GM18507 (cell line): ENCODE measurements around the gene ZNF189.

Experiments
- DNase-seq: peaks from one replicate; pipeline ENCODE4 v3.0.0; 2011; ENCODE audit warnings: low read depth; ENCODE audit not compliant: insufficient read length; ENCODE audit errors: extremely low spot score
- FAIRE-seq: peaks from 2 replicates; lab custom pipeline; 2011; peaks lifted over from hg19 to GRCh38; lab: Jason Lieb, UNC

Gene ZNF189

GRCh38 chr9:101417389-101417788 is 18.7 kb downstream of the ZNF189 start:
- no peak for FAIRE-seq

GRCh38 chr9:101417977-101418376 is 19.3 kb downstream of the ZNF189 start:
- FAIRE-seq (no peak), DNase-seq (no peak)

More at GRCh38 chr9:101417389-101417788, 18.7 kb downstream of the ZNF189 start:
- no peak for DNase-seq

GRCh38 chr9:101418518-101419430 is 20.1 kb downstream of the ZNF189 start:
- DNase-seq, result no peak
- no peak for FAIRE-seq

- DNase-seq (no peak), FAIRE-seq (no peak)
Measured at GRCh38 chr9:101419863-101420262, 21.2 kb downstream of the ZNF189 start.

GRCh38 chr9:101421653-101422065 is 23.0 kb downstream of the ZNF189 start:
- DNase-seq (no peak), FAIRE-seq (no peak)

GRCh38 chr9:101427358-101427757 is 28.7 kb downstream of the ZNF189 start:
- DNase-seq (no peak), FAIRE-seq (no peak)

- DNase-seq (no peak), FAIRE-seq (peak; percentile 54)
Measured at GRCh38 chr9:101427957-101428655, 29.5 kb downstream of the ZNF189 start.

- no peak for FAIRE-seq
Measured at GRCh38 chr9:101428909-101429308, 30.3 kb downstream of the ZNF189 start.

GRCh38 chr9:101429736-101430135 is 31.1 kb downstream of the ZNF189 start:
- no peak for FAIRE-seq
- DNase-seq, result no peak

More at GRCh38 chr9:101428909-101429308, 30.3 kb downstream of the ZNF189 start:
- DNase-seq, result no peak

- DNase-seq (no peak), FAIRE-seq (no peak)
Measured at GRCh38 chr9:101432171-101432570, 33.5 kb downstream of the ZNF189 start.

- no peak for DNase-seq
- FAIRE-seq, result no peak
Measured at GRCh38 chr9:101432740-101433139, 34.1 kb downstream of the ZNF189 start.

GRCh38 chr9:101433229-101433628 is 34.6 kb downstream of the ZNF189 start:
- no peak for FAIRE-seq

GRCh38 chr9:101434998-101435397 is 36.3 kb downstream of the ZNF189 start:
- DNase-seq (no peak), FAIRE-seq (no peak)

More at GRCh38 chr9:101433229-101433628, 34.6 kb downstream of the ZNF189 start:
- DNase-seq, result no peak

GRCh38 chr9:101435601-101436079 is 37.0 kb downstream of the ZNF189 start, which contains the start of gene ALDOB:
TSS of gene ALDOB (minus strand) at chr9:101435774. CDS start at chr9:101430887, 4,887 bp downstream.
- DNase-seq (no peak), FAIRE-seq (no peak)

GRCh38 chr9:101437806-101438232 is 39.2 kb downstream of the ZNF189 start:
- DNase-seq (no peak), FAIRE-seq (no peak)

- FAIRE-seq (no peak), DNase-seq (no peak)
Measured at GRCh38 chr9:101438523-101438922, 39.9 kb downstream of the ZNF189 start.

GRCh38 chr9:101440714-101441230 is 42.1 kb downstream of the ZNF189 start:
- DNase-seq (no peak), FAIRE-seq (no peak)

GRCh38 chr9:101442318-101442717 is 43.7 kb downstream of the ZNF189 start:
- FAIRE-seq, result no peak
- DNase-seq, result no peak

- DNase-seq (no peak), FAIRE-seq (no peak)
Measured at GRCh38 chr9:101442736-101443135, 44.1 kb downstream of the ZNF189 start.

GRCh38 chr9:101443364-101443771 is 44.7 kb downstream of the ZNF189 start:
- DNase-seq, result no peak
- no peak for FAIRE-seq
